ENCODE data around the gene IFT43.

Gene IFT43

DNA sequence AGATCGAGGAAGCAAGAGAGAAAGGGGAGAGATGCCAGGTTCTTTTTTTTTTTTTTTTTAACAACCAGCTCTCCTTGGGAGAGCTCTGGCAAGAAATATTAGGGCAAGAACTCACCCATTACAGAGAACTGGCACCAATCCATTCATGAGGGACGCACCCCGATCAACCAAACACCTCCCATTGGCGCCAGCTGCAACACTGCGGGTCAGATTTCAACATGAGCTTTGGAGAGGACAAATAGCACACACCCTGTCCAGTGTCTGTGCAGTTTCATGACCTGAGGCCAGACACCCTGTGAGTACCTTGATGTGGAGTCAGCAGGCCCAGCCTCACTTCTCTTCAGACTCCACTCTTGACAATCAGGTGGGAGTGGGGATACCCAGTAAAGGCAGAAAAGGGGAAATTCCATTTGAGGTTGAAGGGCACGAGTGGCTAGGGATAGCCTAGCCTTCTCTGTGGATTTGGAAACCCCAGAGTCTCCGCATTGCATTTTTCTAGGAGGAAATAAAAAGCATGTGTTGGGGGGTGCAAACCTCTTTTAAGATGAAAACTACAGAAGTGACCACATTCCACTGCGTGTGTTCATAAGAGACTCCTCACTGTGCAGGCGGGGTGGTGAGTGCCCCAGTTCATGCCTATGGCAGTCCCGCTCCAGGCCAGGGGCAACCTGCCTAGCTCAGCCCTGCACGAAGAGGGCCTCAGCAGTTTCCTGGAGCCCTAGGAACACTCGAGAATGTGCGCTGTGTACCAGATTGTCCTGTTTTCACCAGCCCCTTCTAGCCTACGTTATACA lies 123.7 kb downstream of the IFT43 start:
- no peak for DNase-seq (ENCODE audit: extremely low spot score)
- TF ChIP-seq, protein P1, sequence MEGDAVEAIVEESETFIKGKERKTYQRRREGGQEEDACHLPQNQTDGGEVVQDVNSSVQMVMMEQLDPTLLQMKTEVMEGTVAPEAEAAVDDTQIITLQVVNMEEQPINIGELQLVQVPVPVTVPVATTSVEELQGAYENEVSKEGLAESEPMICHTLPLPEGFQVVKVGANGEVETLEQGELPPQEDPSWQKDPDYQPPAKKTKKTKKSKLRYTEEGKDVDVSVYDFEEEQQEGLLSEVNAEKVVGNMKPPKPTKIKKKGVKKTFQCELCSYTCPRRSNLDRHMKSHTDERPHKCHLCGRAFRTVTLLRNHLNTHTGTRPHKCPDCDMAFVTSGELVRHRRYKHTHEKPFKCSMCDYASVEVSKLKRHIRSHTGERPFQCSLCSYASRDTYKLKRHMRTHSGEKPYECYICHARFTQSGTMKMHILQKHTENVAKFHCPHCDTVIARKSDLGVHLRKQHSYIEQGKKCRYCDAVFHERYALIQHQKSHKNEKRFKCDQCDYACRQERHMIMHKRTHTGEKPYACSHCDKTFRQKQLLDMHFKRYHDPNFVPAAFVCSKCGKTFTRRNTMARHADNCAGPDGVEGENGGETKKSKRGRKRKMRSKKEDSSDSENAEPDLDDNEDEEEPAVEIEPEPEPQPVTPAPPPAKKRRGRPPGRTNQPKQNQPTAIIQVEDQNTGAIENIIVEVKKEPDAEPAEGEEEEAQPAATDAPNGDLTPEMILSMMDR (IDR thresholded peaks at IDR 0.05; ENCODE audit: control extremely low read depth, extremely low read depth, low read depth, missing control alignments), result no peak
- POLR2A ChIA-PET, result no interaction called here
- CTCF ChIA-PET, result interaction anchor here (3.1 kb wide), 1 partner anchor 243 kb away, joined by 13 read pairs; no protein-coding TSS in a partner anchor

DNA sequence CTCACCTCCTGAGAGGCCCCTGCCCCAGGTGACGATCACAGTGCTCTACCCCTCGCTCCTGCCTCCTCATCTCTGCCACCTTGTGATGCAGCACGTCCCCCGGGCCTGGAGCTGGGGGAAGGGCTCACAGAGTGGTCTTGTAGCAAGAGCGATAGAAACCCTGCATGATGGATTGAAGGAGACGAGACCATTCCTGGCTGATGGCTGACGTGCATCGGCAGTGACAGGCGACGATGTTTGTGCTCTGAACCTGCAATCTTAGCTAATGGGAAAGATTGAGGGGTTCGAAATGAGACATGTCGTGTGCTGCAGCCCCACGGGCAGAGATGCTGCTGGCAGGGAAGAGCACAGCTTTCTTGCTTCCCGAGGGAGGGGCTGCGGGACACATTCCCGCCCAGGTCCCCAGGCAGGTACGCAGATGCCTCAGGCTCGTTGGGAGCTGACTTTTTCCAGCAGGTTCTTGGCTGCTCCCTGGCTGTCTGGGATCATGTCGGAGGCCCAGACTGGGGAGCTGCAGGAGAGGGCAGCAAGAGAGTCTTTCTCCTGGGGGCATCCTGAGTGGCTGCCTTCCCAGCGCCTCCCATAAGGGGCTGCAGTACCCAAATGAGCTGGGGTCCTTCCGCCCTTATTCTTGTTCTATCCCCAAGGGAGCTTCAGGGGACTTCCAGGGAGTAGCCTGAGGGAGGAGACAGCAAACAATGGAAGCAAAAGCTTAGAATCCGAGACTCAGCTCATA lies 127.5 kb downstream of the IFT43 start:
- no peak for DNase-seq (ENCODE audit: extremely low spot score)
- TF ChIP-seq, protein P1 (IDR thresholded peaks at IDR 0.05; ENCODE audit: control extremely low read depth, extremely low read depth, low read depth, missing control alignments), result no peak
- ChIA-PET POLR2A (no interaction called here), CTCF (interaction anchor here (1.2 to 1.4 kb wide), 5 partner anchors 11 to 62 kb away, joined by 3 read pairs; no protein-coding TSS in a partner anchor)

DNA sequence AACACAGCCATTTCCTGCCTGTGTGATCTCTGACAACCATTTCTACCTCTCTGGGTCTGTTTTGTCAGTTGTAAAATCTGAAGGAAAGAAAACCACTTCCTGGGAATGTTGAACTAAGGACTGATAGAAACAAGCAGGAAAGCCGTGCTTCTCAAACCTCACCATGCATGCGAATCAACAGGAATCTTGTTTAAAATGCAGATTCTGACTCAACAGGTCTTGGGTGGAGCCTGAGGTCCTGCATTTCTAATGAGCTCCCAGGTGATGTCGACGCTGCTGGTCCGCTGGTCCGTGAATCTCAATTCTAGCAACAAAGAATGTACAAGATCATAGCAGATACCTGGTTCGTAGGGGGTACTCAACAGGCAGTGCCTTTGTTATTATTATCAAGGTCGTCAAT lies 128.1 kb downstream of the IFT43 start:
- CTCF ChIA-PET, result interaction anchor here (1.2 to 1.4 kb wide), 2 partner anchors 12 to 27 kb away, joined by 3 read pairs; no protein-coding TSS in a partner anchor
- TF ChIP-seq, protein P1 (IDR thresholded peaks at IDR 0.05; ENCODE audit: control extremely low read depth, extremely low read depth, low read depth, missing control alignments), result no peak
- POLR2A ChIA-PET, result no interaction called here
- no peak for DNase-seq (ENCODE audit: extremely low spot score)

DNA sequence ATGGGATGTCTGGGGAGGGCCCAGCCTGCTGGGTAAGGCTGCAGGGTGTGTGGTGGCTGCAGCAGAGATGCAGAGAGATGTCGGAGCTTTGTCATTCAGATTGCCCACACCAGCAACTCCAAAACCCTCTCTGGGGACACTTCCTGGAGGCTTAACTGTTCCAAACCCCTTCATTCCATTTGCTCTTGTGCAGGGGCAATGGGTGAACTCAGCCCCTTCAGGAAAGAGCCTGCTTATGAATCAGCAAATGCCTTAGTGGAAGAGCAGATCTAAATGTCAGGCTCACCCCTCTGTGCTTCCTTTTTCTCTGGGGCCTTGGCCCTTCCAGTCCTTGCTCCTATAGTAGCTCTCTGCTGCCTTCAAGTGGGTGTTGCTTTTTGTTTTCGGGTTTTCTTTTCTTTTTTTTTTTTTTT lies 129.5 kb downstream of the IFT43 start:
- TF ChIP-seq, protein P1 (IDR thresholded peaks at IDR 0.05; ENCODE audit: control extremely low read depth, extremely low read depth, low read depth, missing control alignments), result no peak
- CTCF ChIA-PET, result interaction anchor here (1.0 to 1.9 kb wide), 2 partner anchors 251 to 272 kb away, joined by 4 to 6 read pairs; no protein-coding TSS in a partner anchor
- POLR2A ChIA-PET, result no interaction called here
- DNase-seq (ENCODE audit: extremely low spot score), result no peak

DNA sequence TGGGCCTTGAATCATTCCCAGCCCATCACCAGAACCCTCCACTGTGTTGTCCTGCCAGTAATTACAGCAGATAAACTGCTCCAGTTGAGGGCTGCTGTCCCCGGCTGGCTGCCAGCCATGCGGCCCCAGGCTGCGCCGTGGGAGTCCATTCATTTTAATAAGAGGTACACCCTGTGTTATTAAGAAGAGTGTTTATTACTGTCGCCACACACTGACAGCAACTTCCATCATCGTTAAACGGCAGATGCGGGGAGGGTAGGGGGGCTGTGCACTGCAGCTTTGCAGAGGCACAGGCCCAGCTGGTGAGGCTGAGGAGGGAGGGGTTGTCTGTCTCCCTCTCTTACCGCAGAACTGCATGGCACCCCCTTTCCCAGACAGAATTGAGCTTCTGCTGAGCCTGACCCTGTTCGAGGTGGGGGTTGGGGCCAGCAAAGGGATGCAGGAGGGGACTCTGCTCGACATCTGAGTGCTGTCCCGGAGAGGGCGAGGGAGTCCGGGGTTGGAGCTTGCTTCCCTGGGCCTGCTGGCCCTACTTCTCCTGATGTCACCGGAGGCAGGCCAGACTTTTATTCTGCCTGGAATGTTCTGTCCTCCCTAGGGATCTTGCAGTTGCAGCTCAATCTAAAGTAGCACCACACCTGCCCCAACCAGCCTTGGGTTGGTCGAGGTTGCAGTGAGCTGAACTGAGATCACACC lies 132.4 kb downstream of the IFT43 start:
- ChIA-PET POLR2A (no interaction called here), CTCF (interaction anchor here (0.7 to 1.2 kb wide), 2 partner anchors 67 to 234 kb away, joined by 3 to 4 read pairs; no protein-coding TSS in a partner anchor)
- DNase-seq (ENCODE audit: extremely low spot score), result no peak
- TF ChIP-seq, protein P1 (IDR thresholded peaks at IDR 0.05; ENCODE audit: control extremely low read depth, extremely low read depth, low read depth, missing control alignments), result no peak

DNA sequence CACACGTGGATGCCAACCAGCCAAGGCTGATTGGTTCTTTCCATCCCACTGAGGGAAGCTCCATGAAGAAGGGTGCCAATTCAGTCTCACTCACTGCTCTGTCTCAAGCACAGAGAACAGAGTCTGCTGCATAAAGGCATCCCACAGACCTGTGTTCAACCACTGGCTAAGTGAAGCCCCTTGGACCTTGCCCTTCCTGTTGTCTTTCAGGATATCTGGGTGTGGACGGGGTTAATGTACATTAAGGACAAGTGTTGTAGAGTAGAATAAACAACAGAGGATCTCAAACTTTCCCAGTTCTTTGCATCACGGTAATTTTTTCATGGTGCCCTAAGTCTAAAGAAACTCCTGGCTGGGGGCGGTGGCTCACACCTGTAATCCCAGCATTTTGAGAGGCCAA lies 133.0 kb downstream of the IFT43 start:
- ChIA-PET POLR2A (no interaction called here), CTCF (interaction anchor here (0.7 to 1.9 kb wide), 3 partner anchors 68 to 234 kb away, joined by 3 to 6 read pairs (median 4); no protein-coding TSS in a partner anchor)
- TF ChIP-seq, protein P1 (IDR thresholded peaks at IDR 0.05; ENCODE audit: control extremely low read depth, extremely low read depth, low read depth, missing control alignments), result no peak
- DNase-seq (ENCODE audit: extremely low spot score), result no peak

Data from GM10248 (cell line).